G401 (cell line): ENCODE measurements around the gene NDUFAF8. TPM values are rescaled to one million over a fixed set of nuclear protein-coding genes. Genes with fewer than 3 reads are reported as not detected.

Source experiments
- DNase-seq: peaks from one replicate; pipeline ENCODE4 v3.0.0-alpha.2; 2015; ENCODE audit warnings: low spot score
- in situ Hi-C: cut with HindIII; loops from 2 replicates; pipeline ENCODE4 v1.10.0; 2016; ENCODE audit warnings: low sequenced_read_pairs, mixed read lengths
- total RNA-seq: library from RNA; depleted of rRNA; stranded (reverse); fragments of >200 nt; shearing (Covaris generic); gene quantifications from 2 replicates; pipeline ENCODE4 v1.2.3, GENCODE V29; 2014; rRNA removed

NDUFAF8 gene
- 151 and 156 TPM in 2 replicates for total RNA-seq

DNA sequence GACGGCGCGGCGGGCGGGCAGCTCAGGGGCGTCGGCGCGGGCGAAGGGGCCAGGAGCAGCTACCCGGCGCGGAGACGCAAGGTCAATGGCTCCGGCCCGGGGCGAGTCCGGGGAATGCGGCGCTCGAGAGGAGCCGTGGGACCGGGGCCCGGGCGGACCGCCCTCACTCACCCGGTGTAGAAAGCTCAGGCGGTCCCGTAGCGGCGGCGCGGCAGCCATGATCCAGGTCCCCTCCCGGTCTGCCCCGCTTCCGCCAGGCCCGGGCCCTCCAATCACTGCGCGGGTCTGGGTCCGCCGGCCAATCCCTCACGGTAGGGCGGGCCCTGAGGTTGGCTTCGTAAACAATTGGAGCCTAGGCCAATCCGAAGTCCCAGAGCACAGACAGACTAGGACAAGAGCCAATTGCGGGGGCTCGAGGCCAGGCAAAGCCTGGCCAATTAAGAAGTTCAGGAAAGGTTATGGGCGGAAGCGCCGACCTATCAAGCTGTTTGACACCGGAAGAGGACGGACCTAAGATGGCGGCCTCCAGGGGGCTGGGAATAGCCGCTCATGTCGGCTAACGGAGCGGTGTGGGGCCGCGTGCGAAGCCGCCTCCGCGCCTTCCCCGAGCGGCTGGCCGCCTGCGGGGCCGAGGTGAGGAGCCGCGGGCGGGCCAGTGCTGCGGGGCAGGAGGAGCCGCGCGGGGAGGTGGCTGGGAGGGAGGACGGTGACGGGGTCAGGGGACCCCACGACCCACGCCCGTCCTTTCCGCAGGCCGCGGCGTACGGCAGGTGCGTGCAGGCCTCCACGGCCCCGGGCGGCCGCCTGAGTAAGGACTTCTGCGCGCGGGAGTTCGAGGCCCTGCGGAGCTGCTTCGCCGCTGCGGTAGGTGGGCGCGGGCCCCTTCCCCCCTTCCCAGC lies at the start of gene NDUFAF8, which contains the start of gene TEPSIN:
TSS of gene NDUFAF8 (plus strand) at position 504 of the 899 bp plus-strand sequence. CDS start at position 550, 46 bp downstream.
TSS of gene TEPSIN (minus strand) at position 241 of the 899 bp plus-strand sequence. CDS start at position 219, 22 bp downstream.
- peak; percentile 100 for DNase-seq
- in situ Hi-C loops = no loop called here

DNA sequence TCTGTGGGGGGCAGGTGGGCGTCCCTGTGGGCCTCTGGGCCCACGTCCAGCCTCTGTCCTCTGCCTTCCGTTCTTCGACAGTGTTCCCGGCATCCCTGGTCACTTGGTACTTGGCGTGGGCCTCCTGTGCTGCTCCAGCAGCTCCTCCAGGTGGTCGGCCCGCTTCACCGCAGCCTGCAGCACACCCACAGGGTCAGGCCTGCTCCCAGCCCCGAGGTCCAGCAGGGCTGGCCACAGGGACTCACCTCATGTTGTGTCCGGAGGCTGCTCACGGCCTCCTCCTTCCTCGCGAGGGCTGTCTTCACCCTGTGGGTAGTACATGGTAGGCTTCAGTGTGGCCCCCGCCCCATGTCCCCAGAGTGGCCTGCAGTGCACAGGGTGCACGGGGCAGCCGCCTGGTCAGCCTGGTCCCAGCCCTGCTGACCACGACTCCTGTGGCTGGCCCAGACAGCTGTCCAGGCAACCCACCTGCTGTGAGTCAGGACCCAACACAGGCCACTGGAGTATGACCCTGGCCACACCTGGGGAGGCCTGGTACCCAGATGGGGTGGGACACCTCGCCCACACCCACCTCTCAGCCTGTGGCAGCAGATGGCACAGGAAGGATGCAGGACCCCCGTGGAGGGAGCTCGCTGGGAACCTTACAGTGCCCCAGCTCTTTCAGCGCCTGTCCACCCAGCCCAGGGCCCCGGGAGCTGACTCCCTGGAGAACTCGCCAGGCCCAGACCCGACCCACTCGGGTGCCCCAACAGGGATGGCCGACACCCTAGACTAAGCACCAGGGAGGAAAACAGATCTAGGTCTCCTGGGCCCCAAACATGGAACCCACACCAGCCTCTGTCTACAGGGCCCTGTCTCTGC lies 49.2 kb upstream of the NDUFAF8 start:
- in situ Hi-C loops = loop anchor here (5.0 kb wide), 1 partner anchor 48 kb away; no protein-coding TSS in a partner anchor
- DNase-seq = no peak

- in situ Hi-C loops = no loop called here
- DNase-seq = no peak
These were observed 48.5 kb upstream of the NDUFAF8 start for GRCh38 chr17:81190591-81190990.

GRCh38 chr17:81191116-81191515 lies 48.0 kb upstream of the NDUFAF8 start:
- in situ Hi-C loops = no loop called here
- no peak for DNase-seq

GRCh38 chr17:81191646-81192045 lies 47.5 kb upstream of the NDUFAF8 start:
- DNase-seq = no peak
- in situ Hi-C loops = no loop called here

- no peak for DNase-seq
- in situ Hi-C loops = no loop called here
These were observed 46.6 kb upstream of the NDUFAF8 start for GRCh38 chr17:81192386-81193050.

DNA sequence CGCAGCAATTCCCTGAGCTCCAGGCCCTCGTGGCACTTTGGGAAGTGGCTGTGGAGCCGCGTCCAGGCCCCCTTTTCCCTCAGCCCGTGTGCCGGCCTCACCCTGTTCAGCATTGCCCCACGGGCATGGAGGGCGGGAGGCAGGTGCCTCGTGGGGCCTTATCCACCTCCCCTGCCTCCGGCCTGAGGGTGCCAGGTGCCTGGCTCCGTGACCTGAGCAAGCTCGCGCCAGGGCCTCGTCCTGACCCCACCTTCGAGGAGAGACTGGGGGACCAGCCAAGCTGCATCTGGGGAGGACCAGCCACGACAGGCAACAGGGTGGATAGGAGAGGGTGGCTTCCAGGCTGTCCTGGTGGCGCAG lies 46.1 kb upstream of the NDUFAF8 start:
- no peak for DNase-seq
- in situ Hi-C loops = no loop called here

- no peak for DNase-seq
- in situ Hi-C loops = no loop called here
These were observed 45.5 kb upstream of the NDUFAF8 start for GRCh38 chr17:81193470-81194224.

DNA sequence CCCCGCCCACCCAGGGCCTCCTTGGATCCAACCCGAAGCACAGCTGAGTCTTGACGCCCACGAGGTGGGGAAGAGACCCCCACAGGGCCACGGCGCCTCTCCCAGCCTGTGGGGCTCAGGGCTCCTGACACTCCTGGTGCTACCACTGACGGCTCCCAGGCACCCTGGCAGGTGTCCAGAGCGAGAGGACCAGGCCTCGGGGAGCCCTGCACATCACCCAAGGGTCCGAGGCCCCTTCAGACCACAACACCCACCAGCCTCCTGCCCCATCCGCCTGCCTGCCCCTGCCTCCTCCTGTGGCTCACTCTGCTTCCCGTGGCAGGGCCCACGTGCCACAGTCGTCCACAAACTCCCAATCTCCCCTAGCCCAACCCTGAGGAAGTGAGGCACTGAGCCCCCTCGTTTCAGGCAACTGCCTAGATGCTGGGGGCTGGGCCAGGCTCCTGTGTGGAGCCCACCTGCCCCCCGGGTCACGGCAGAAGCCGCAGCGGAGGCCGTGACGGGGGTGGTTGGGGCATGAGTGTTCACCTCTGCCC lies 44.8 kb upstream of the NDUFAF8 start:
- in situ Hi-C loops = no loop called here
- no peak for DNase-seq

GRCh38 chr17:81194941-81195901 lies 43.9 kb upstream of the NDUFAF8 start:
- in situ Hi-C loops = no loop called here
- no peak for DNase-seq

GRCh38 chr17:81195941-81196495 lies 43.1 kb upstream of the NDUFAF8 start:
- no peak for DNase-seq
- in situ Hi-C loops = no loop called here

DNA sequence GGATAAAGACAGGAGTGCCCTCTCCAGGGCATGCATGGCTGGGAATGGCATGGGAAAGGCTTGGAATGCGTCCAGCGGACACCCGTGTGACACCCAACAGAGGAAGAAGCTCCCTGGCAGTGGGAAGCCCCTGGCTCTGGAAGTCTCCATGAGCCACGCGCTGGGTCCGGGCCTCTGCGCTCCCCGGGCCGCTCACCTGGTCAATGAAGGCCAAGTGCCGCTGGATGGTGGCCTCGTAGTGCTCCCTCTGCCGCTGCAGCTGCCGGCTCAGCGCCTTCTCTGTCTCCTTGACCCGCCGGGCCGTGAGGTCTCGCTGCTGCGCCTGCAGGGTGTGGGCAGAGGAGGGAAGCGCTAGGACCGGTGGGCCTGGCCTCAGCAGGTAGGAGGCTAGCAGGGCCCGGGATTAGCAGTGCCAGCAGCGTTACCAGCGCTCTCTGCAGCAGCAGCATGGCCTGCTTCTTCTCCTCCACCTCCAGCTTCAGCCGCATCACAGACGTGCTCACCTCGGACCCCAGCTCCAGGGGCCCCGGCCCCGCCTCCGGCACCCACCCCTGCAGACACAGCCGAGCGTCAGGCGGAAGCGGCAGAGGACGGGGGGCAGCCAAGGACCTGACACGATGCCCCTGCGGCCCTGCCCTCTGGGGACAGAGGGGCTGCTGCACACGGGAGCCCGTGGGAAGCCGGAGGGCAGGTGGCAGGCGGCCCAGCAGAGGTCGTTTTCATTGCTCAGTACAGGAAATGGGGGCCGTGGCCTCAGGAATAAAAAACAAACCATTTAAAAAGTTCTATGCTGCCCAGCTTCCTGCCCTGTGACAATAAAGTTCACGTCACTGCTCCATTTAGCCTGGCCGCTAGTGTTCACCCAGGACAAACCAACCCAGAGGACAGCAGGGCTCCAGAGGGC lies 42.4 kb upstream of the NDUFAF8 start:
- in situ Hi-C loops = no loop called here
- no peak for DNase-seq

DNA sequence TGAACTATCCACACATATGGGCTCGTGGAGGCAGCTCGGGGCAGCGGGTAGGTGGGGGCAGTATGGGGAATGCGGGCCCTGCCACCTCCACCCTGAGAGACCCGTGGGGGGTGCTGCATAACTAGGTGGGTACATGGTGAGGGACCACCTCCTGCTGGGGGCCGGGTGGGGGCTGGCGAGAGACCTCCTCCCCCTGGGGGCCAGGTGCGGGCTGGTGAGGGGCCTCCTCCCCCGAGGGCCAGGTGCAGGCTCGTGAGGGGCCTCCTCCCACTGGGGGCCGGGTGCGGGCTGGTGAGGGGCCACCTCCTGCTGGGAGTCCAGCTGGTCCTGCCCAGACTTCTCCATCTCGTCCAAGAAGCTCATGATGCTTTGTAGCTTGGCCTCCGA lies 41.7 kb upstream of the NDUFAF8 start:
- DNase-seq = no peak
- in situ Hi-C loops = no loop called here

DNA sequence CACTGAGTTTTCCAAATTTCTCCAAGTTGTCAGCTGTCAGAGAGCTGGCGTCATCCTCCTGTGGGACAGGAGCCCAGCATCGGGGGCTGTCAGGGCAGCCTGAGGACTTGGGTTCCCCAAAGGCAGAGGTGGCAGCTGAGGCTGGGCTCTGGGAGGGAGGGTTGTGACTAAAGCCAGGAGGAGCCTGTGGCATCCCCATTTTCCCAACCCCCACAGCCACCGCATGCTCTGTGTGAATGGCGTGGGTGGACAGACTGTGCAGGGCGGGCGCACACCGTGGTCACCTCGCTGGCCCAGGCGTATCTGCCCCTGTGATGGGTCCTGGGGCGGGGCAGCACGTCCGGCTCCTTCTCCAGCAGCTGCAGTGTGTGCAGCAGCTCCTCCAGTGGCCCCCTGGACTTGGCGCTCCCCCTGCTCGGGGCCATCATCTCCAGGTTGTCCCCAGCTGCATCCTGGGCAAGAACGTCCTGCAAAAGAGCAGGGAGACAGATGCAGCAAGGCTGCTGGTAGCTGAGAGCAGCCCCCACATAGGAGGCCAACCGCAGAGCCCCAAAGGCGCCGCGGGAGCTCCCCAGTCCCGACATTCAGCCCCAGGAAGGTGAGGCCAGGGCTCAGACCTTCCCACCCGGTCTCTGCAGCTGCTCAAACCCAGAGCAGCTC lies 41.2 kb upstream of the NDUFAF8 start:
- in situ Hi-C loops = no loop called here
- no peak for DNase-seq

DNA sequence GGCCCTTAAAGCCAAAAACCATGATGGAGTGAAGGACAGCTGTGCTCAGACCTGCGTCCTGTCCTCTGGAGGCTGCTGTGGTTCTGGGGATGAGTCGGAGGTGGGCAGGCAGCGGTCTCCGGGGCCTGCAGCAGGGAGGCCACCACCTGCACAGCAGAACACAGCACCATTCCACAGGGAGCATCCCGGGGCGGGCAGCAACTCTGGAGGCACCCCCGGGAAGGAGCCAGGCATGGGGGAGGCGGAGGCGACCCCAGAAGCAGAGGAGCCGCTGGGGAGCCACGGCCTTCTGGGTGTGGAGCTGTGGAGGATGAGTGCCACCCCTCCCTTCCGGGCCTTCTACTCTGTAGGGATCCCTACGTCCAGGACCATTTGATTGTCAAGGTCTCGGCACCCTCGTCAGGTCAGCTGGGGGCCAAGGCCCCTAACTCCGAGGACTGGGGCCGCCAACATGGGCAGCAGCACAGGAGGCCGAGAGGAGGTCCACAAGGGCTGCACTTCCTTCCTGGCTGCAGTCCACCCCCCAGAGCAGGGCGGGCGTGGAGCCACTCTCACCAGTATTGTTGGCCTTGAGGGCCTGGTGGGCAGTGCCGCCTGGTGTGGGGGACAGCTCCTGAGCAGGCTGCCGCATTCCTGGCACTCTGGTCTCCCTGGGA lies 40.2 kb upstream of the NDUFAF8 start:
- in situ Hi-C loops = no loop called here
- no peak for DNase-seq
